B cell (primary cell): ENCODE measurements around the gene DFFA. TPM values are rescaled to one million over a fixed set of nuclear protein-coding genes. Genes with fewer than 3 reads are reported as not detected.

Experiments
- ATAC-seq: fragments of 200-7000 bp; cut with Tn5 transposase; one replicate; pipeline ENCODE4 v1.10.0; 2021; ENCODE audit warnings: low read depth, mild to moderate bottlenecking, moderate number of reproducible peaks, moderate library complexity
- CTCF ChIA-PET: fragments of 350-600 bp; sonication (Branson Sonifier 250); formaldehyde crosslinking; loops from one replicate; lab custom pipeline; 2021; ENCODE audit warnings: antibody characterized with exemption, inconsistent platforms; lab: Charles Lee
- POLR2A ChIA-PET: fragments of 350-600 bp; sonication (Branson Sonifier 250); formaldehyde crosslinking; loops from one replicate; lab custom pipeline; 2021; ENCODE audit warnings: antibody characterized with exemption; lab: Charles Lee
- DNase-seq: peaks from one replicate; pipeline ENCODE4 v3.0.0; 2013
- H2AFZ ChIP-seq: 2 replicates; pipeline ENCODE4 v1.6.1; 2012; ENCODE audit warnings: mild to moderate bottlenecking, low read depth, low read length; ENCODE audit not compliant: insufficient read depth, poor library complexity, severe bottlenecking
- H3K27ac ChIP-seq, 2 donors: 1 replicate in 1 of 2; 2 replicates in 1 of 2; pipeline ENCODE4 v1.5.1; 2012 to 2013; ENCODE audit warnings: low read length in 2 of 2, mild to moderate bottlenecking in 2 of 2, moderate library complexity in 1 of 2
- H3K27me3 ChIP-seq, 4 experiments: fragments of 200-600 bp in 1 of 4; sonication (generic) in 1 of 4; replicated peaks in 1 of 4; 1 replicate in 2 of 4; 2 replicates in 2 of 4; pipeline versions ENCODE4 v1.6.1 to v1.7.0; 2013 to 2016; ENCODE audit warnings: low read length in 3 of 4, mild to moderate bottlenecking in 2 of 4, mixed read lengths in 1 of 4, moderate library complexity in 1 of 4; ENCODE audit not compliant: insufficient read depth in 4 of 4, control insufficient read depth in 3 of 4; ENCODE audit errors: control extremely low read depth in 1 of 4
- H3K36me3 ChIP-seq, 2 experiments: replicated peaks in 1 of 2; 1 replicate in 1 of 2; 2 replicates in 1 of 2; pipeline versions ENCODE4 v1.6.1 to v1.7.1; 2013; ENCODE audit warnings: low read length in 1 of 2; ENCODE audit not compliant: insufficient read depth in 2 of 2, control insufficient read depth in 1 of 2; ENCODE audit errors: control extremely low read depth in 1 of 2, extremely low read depth in 1 of 2
- H3K4me1 ChIP-seq, 2 donors: fragments of 200-600 bp in 1 of 2; sonication (generic) in 1 of 2; 1 replicate in 1 of 2; 2 replicates in 1 of 2; pipeline versions ENCODE4 v1.5.1 to v1.6.1; 2013 to 2017; ENCODE audit warnings: low read length in 2 of 2; ENCODE audit not compliant: control insufficient read depth in 2 of 2, insufficient read depth in 2 of 2
- H3K4me2 ChIP-seq: replicated peaks from 2 replicates; pipeline ENCODE3; 2012; ENCODE audit warnings: mild to moderate bottlenecking, low read depth, low read length; ENCODE audit not compliant: poor library complexity, severe bottlenecking
- H3K4me3 ChIP-seq, 5 experiments: fragments of 200-600 bp in 1 of 5; sonication (generic) in 1 of 5; 1 replicate in 3 of 5; 2 replicates in 2 of 5; pipeline versions ENCODE4 v1.5.1 to v1.7.0; 2011 to 2016; ENCODE audit warnings: low read length in 4 of 5, mild to moderate bottlenecking in 4 of 5, low read depth in 2 of 5, control low read depth in 1 of 5, moderate library complexity in 1 of 5; ENCODE audit not compliant: insufficient read depth in 1 of 5; ENCODE audit errors: control extremely low read depth in 1 of 5, extremely low read depth in 1 of 5
- H3K79me2 ChIP-seq: fragments of 200-600 bp; sonication (generic); one replicate; pipeline ENCODE4 v1.6.0; 2016; ENCODE audit warnings: low read length; ENCODE audit not compliant: control insufficient read depth, insufficient read depth
- H3K9ac ChIP-seq: fragments of 200-600 bp; sonication (generic); 2 replicates; pipeline ENCODE4 v1.6.1; 2017; ENCODE audit warnings: mild to moderate bottlenecking, low read length, moderate library complexity
- H3K9me3 ChIP-seq, 3 donors: one replicate each; pipeline versions ENCODE4 v1.6.1 to v1.7.1; 2013; ENCODE audit warnings: low read length in 2 of 3; ENCODE audit not compliant: control insufficient read depth in 2 of 3, insufficient read depth in 1 of 3; ENCODE audit errors: control extremely low read depth in 1 of 3
- H4K20me1 ChIP-seq: 2 replicates; pipeline ENCODE4 v1.6.0; 2012; ENCODE audit warnings: mild to moderate bottlenecking, low read length; ENCODE audit not compliant: insufficient read depth, control insufficient read depth, poor library complexity, severe bottlenecking
- H3K27ac Mint-ChIP-seq: one replicate; pipeline ENCODE4 v1.8.0; 2021; ENCODE audit warnings: mixed read lengths
- H3K27me3 Mint-ChIP-seq: one replicate; pipeline ENCODE4 v1.8.0; 2021; ENCODE audit warnings: mixed read lengths
- H3K4me1 Mint-ChIP-seq: one replicate; pipeline ENCODE4 v1.8.0; 2021; ENCODE audit warnings: mixed read lengths
- H3K4me3 Mint-ChIP-seq: one replicate; pipeline ENCODE4 v1.8.0; 2021; ENCODE audit warnings: mixed read lengths
- H3K9me3 Mint-ChIP-seq: one replicate; pipeline ENCODE4 v1.8.0; 2022; ENCODE audit warnings: mixed read lengths; ENCODE audit not compliant: insufficient read depth
- CTCF ChIP-seq: fragments of 200-600 bp; IDR thresholded peaks from one replicate; pipeline ENCODE4 v1.8.0; 2022; ENCODE audit warnings: antibody characterized with exemption, mild to moderate bottlenecking
- EZH2 ChIP-seq: IDR thresholded peaks from 2 replicates; pipeline ENCODE4 v1.6.1; 2012; ENCODE audit warnings: borderline replicate concordance, low read depth, mild to moderate bottlenecking, moderate library complexity, low read length; ENCODE audit not compliant: insufficient read depth, poor library complexity, severe bottlenecking
- WGBS: methylation state at CpG from one replicate; pipeline ENCODE4 v1.1.5; 2013; ENCODE audit warnings: missing lambda C conversion rate; ENCODE audit not compliant: insufficient coverage; 5-methylcytosine and 5-hydroxymethylcytosine counted together
- intact Hi-C: fragments of 100-400 bp; cut with micrococcal nuclease; formaldehyde crosslinking; loops from one replicate; pipeline ENCODE4 v1.10.0; 2022
- polyA plus RNA-seq: library from polyadenylated mRNA; depleted of rRNA; stranded (reverse); fragments of >200 nt; gene quantifications from 2 replicates; pipeline ENCODE4 v1.2.3, GENCODE V29; 2012
- total RNA-seq, 2 donors: library from RNA; stranded (reverse); fragments of 120-200 nt in 1 of 2; gene quantifications; 1 replicate in 1 of 2; 2 replicates in 1 of 2; pipeline versions ENCODE4 v1.2.3 to v1.2.4, GENCODE V29; 2013 to 2022

DFFA gene
- total and polyA plus RNA-seq, 2 donors (not counting 1 experiment from before 2014, with no cell fraction given) = 12.0 to 30.7 TPM

- Mint-ChIP-seq H3K9me3 (no peaks in the 10 kb centered on the region), H3K4me3 (peak overlapping the region; percentile 87), H3K4me1 (peaks cover 49% of the 10 kb centered on the region), H3K27me3 (no peaks in the 10 kb centered on the region), H3K27ac (peak overlapping the region; percentile 84)
- Histone ChIP-seq H3K4me2 (peak overlapping the region; percentile 88), H3K27me3 (no peaks in the 10 kb centered on the region), H3K36me3 (peaks cover 3 to 8% of the 10 kb centered on the region in 2 experiments), H3K79me2 (peaks cover 44% of the 10 kb centered on the region), H4K20me1 (no peaks in the 10 kb centered on the region), H3K9ac (peak overlapping the region; percentile 74), H3K27ac (peak overlapping the region; percentile 38 to 60), H3K4me3 (peak overlapping the region; percentile 30 to 80 (median 77)), H3K9me3 (peaks cover 0 to 7% (median 0%) of the 10 kb centered on the region in 3 donors), H3K4me1 (peaks cover 34 to 44% of the 10 kb centered on the region in 2 donors), H2AFZ (peak overlapping the region; percentile 94)
- intact Hi-C loops = loop anchor here (5.0 to 10.0 kb wide), 3 partner anchors 531 to 1332 kb away; partner anchors contain the start of genes CLCN6, LZIC, MTHFR and NMNAT1
- POLR2A ChIA-PET = interaction anchor here (0.9 kb wide), 1 partner anchor 43 kb away, joined by 3 read pairs; the partner anchor contains the start of gene CENPS
- no peak for ATAC-seq
- no peak for TF ChIP-seq CTCF
- no peak for TF ChIP-seq EZH2
- DNase-seq = no peak
- WGBS = 79% methylated on average over 19 of the region's 23 CpGs
- CTCF ChIA-PET = interaction anchor here (3.4 kb wide), 1 partner anchor 22 kb away, joined by 14 read pairs; no protein-coding TSS in a partner anchor
These were observed 926 bp upstream of the DFFA start for GRCh38 chr1:10473145-10473765.
